GM12878 (cell line): ENCODE measurements around the gene AGPAT4.

ENCODE experiments used
- CTCF ChIP-seq, 3 experiments: IDR thresholded peaks in 2 of 3; conservative IDR thresholded peaks in 1 of 3; 2 replicates each; pipeline ENCODE4 v1.5.1; 2011; ENCODE audit warnings: low read depth in 3 of 3, low read length in 3 of 3, mild to moderate bottlenecking in 3 of 3, control low read depth in 2 of 3, moderate library complexity in 2 of 3, inconsistent platforms in 1 of 3, mixed read lengths in 1 of 3; ENCODE audit not compliant: control insufficient read depth in 2 of 3, insufficient read depth in 1 of 3; ENCODE audit errors: extremely low read depth in 1 of 3
- EP300 ChIP-seq, 2 experiments: fragments of 150-350 bp in 1 of 2; IDR thresholded peaks; 2 replicates each; pipeline ENCODE4 v1.6.1; 2011 to 2012; ENCODE audit warnings: low read depth in 2 of 2, low read length in 2 of 2, borderline replicate concordance in 1 of 2, improper control_type of control experiment in 1 of 2, inconsistent platforms in 1 of 2; ENCODE audit not compliant: control insufficient read depth in 1 of 2
- MYC ChIP-seq: IDR thresholded peaks from 2 replicates; pipeline ENCODE4 v1.6.1; 2011; ENCODE audit warnings: mild to moderate bottlenecking, low read length, moderate library complexity, inconsistent platforms; ENCODE audit not compliant: insufficient read depth, insufficient replicate concordance, insufficient read length, severe bottlenecking
- POLR2A ChIP-seq: IDR thresholded peaks from 2 replicates; pipeline ENCODE4 v1.6.1; 2011; ENCODE audit warnings: low read depth, mild to moderate bottlenecking, low read length
- POLR2AphosphoS5 ChIP-seq: IDR thresholded peaks from 2 replicates; pipeline ENCODE4 v1.6.1; 2011; ENCODE audit warnings: mild to moderate bottlenecking, low read length, inconsistent platforms
- TAF1 ChIP-seq: IDR thresholded peaks from 2 replicates; pipeline ENCODE4 v1.6.1; 2011; ENCODE audit warnings: mild to moderate bottlenecking, low read depth, low read length, borderline replicate concordance
- TBL1XR1 ChIP-seq: IDR thresholded peaks from 2 replicates; pipeline ENCODE4 v1.6.1; 2012; ENCODE audit warnings: low read depth, low read length, improper control_type of control experiment
- TF ChIP-seq, protein P1 (sequence below): IDR thresholded peaks from 2 replicates; pipeline ENCODE4 v1.6.1; 2011; ENCODE audit warnings: low read depth, low read length, improper control_type of control experiment, borderline replicate concordance

- TF ChIP-seq POLR2A (no peak), MYC (no peak), CTCF (IDR thresholded peaks at IDR 0.05 in 2 of 3, conservative IDR thresholded peaks at IDR 0.05 in 1 of 3; ENCODE audit: control insufficient read depth in 2 of 3, extremely low read depth in 1 of 3, insufficient read depth in 1 of 3, low read depth in 3 of 3, low read length in 3 of 3) (no peak), EP300 (IDR thresholded peaks at IDR 0.05; ENCODE audit: borderline replicate concordance in 1 of 2, control insufficient read depth in 1 of 2, low read depth in 2 of 2, low read length in 2 of 2) (no peak), TAF1 (no peak), POLR2AphosphoS5 (no peak), TBL1XR1 (no peak)
- TF ChIP-seq, protein P1, sequence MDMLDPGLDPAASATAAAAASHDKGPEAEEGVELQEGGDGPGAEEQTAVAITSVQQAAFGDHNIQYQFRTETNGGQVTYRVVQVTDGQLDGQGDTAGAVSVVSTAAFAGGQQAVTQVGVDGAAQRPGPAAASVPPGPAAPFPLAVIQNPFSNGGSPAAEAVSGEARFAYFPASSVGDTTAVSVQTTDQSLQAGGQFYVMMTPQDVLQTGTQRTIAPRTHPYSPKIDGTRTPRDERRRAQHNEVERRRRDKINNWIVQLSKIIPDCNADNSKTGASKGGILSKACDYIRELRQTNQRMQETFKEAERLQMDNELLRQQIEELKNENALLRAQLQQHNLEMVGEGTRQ: no peak
Observed at GRCh38 chr6:161290751-161291150, 16.9 kb upstream of the AGPAT4 start.
